GM12865 (cell line): ENCODE results near the gene ARPP21.
"Not testable (repeated sequence)": the region's sequence is repeated elsewhere in the genome, so short reads cannot be mapped to it uniquely, and the experiment has no call there.

Experiments used
- DNase-seq: peaks from one replicate; pipeline ENCODE4 v3.0.0; 2010; ENCODE audit warnings: low read depth
- H3K4me3 ChIP-seq: 2 replicates; pipeline ENCODE4 v1.5.1; 2011; ENCODE audit warnings: mild to moderate bottlenecking, low read depth, low read length, control low read depth
- TF ChIP-seq, protein P1 (sequence below): IDR thresholded peaks from 2 replicates; pipeline ENCODE4 v1.5.1; 2011; ENCODE audit warnings: low read length, control low read depth, low read depth, inconsistent platforms; ENCODE audit not compliant: insufficient read depth; ENCODE audit errors: missing control alignments

The ARPP21 gene

DNA sequence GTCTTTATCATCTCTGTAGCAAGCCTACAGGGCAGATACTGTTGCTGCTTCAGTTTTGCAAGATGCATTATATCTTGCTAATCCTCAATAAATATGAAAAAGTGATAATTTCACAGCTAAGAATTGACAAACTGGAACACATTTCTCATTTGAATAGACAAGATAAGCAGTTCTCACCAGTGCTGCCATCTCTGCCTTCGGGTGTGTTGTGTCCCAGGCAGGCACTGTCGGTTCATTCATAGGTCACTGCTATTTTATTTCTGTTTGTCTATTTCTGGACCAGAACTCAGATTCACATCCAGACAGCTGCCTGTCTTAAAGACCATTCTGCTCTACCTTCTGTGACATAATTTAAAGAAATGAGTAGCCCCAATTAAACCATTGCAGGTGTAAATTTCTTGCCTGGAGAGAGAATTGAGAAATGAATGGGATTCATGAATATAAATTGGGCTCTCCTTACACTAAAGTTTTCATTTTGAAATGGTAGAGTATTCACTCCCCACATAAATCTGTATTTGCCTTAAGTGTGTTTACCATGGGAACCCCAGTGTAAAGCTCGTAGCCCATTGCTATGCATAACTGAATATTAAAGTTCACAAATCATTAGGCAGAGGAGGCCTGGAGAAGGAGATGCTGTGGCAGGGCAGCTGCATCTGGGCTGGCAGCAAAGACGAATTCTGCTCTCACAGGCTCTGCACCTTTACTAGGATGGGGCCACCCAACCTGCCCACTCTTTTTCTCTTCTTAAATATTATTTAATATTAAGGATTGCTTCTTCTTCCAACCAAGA is 149.9 kb downstream of the ARPP21 start:
- TF ChIP-seq, protein P1, sequence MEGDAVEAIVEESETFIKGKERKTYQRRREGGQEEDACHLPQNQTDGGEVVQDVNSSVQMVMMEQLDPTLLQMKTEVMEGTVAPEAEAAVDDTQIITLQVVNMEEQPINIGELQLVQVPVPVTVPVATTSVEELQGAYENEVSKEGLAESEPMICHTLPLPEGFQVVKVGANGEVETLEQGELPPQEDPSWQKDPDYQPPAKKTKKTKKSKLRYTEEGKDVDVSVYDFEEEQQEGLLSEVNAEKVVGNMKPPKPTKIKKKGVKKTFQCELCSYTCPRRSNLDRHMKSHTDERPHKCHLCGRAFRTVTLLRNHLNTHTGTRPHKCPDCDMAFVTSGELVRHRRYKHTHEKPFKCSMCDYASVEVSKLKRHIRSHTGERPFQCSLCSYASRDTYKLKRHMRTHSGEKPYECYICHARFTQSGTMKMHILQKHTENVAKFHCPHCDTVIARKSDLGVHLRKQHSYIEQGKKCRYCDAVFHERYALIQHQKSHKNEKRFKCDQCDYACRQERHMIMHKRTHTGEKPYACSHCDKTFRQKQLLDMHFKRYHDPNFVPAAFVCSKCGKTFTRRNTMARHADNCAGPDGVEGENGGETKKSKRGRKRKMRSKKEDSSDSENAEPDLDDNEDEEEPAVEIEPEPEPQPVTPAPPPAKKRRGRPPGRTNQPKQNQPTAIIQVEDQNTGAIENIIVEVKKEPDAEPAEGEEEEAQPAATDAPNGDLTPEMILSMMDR, result no peak
- no peak for DNase-seq
- no peak overlapping the region for H3K4me3 ChIP-seq

DNA sequence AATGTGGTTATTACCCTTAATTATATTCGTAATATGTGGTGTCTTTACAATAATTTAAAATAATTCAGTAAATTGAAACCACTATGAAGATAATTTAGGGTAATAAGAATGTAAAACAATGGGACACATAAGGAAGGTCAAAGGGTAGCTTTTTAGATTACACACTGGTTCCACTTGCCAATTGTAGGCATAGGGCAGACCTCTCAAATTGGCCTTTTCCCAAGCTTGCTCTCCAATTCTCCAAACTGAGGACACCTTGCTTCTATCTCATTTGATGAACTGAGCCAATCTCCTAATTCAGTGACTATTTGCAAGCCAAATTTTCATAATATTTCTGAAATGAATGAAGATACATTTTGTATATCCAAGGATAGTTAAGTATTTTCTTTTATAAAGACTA is 151.4 kb downstream of the ARPP21 start:
- no peak overlapping the region for H3K4me3 ChIP-seq
- TF ChIP-seq, protein P1, result no peak
- no peak for DNase-seq

DNA sequence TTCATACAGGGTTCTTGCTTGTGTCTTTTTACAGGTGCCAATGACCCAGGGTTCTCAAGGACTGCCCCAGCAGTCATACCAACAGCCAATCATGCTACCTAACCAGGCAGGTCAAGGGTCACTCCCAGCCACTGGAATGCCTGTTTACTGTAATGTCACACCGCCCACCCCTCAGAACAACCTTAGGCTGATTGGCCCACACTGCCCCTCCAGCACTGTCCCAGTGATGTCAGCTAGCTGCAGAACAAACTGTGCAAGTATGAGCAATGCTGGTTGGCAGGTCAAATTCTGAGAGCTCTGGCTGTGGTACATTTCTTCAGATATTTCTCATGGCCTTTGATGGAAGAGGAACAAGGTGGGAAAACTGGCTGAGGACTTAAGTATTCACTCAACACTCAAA is 154.3 kb downstream of the ARPP21 start:
- TF ChIP-seq, protein P1, result no peak
- H3K4me3 ChIP-seq, result no peak overlapping the region
- no peak for DNase-seq

DNA sequence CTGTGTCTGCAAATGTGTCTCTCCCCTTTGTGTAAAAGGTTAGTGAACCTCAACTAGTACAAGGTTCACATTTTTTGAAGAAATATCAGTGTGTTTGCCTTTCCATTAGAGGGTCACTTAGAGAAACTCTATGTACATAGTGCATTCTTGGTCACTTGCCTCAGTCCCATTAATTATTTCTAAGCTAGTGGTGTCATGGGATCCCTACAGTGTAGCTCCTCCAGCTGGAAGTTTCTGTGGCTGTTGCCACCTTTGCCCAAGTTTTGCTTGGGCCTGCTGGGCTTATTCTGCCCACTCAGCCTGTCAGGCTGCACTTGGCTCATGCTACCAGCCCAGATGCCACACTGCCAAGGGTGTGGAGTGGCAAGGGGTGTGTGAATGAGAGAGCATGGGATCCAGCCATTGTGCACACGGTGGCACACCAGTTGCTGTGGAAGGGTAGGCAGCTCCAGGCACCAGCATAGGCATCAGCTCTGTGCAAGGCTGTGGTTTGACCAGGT is 161.7 kb downstream of the ARPP21 start:
- TF ChIP-seq, protein P1, result no peak
- no peak overlapping the region for H3K4me3 ChIP-seq
- DNase-seq, result no peak

DNA sequence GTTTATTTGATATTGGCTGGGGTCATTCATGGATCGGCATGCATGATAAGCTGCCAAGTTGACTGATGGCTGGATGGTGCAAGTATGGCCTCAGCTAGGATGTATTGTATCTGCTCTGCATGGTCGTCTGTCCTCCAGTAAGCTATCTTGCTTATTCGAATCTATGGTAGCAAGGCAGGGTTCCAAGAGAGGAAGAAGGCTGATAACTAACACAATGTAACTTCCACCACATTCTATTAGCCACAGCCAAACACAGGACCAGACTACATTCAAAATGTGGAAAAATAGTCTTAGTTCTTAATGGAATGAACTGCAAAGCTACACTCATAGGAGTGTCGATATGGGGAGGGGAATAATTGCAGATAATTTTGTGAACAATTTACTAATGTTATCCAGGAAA is 175.2 kb downstream of the ARPP21 start:
- TF ChIP-seq, protein P1, result no peak
- no peak overlapping the region for H3K4me3 ChIP-seq
- DNase-seq, result no peak

DNA sequence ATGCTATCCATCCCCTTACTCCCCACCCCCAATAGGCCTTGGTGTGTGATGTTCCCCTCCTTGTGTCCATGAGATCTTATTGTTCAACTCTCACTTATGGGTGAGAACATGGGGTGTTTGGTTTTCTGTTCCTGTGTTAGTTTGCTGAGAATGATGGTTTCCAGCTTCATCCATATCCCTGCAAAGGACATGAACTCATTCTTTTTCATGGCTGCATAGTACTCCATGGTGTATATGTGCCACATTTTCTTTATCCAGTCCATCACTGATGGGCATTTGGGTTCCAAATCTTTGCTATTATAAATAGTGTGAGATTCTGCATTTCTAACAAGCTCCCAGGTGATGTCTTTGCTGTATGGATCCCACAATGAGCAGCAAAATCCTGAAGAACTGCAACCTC is 176.5 kb downstream of the ARPP21 start:
- not testable (repeated sequence) for H3K4me3 ChIP-seq, DNase-seq

DNA sequence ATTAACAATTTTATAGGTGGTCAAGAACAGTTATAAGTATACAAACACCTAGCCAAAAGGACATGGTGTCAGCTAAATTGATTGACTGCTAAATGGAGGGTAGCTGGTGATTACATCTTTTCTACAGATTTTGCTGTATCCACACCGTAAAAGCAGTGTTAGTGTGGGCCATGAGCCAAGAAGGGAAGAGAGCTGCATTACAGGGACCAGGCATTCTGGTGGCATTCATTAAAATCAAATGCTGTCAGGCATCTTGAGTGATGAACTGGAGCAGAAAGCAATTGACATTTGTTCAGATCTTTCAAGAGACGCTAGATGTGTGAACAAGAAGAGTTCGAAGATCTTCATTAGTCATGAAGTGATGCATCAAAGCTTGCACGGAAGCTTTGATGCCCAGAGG is 177.9 kb downstream of the ARPP21 start:
- DNase-seq, result no peak
- TF ChIP-seq, protein P1, result no peak
- H3K4me3 ChIP-seq, result no peak overlapping the region
